Raji (cell line): Measurements from ENCODE around the gene MSI2.

Source experiments
- POLR2A ChIP-seq: IDR thresholded peaks from 2 replicates; pipeline ENCODE4 v1.6.1; 2011; ENCODE audit warnings: low read depth, low read length, control low read depth; ENCODE audit not compliant: insufficient read depth

The MSI2 gene

GRCh38 chr17:57354673-57355072 is 98.3 kb downstream of the MSI2 start:
- no peak for TF ChIP-seq POLR2A

- TF ChIP-seq POLR2A: peak; percentile 35; the same call in 1 of the 2 replicates
Observed at GRCh38 chr17:57355090-57355859, 99.0 kb downstream of the MSI2 start.

GRCh38 chr17:57356153-57356718 is 99.9 kb downstream of the MSI2 start:
- no peak for TF ChIP-seq POLR2A

GRCh38 chr17:57356719-57357391 is 100.5 kb downstream of the MSI2 start:
- no peak; the same call in none of the 2 replicates for TF ChIP-seq POLR2A

GRCh38 chr17:57357392-57357784 is 101.1 kb downstream of the MSI2 start:
- peak; percentile 65 for TF ChIP-seq POLR2A

- TF ChIP-seq POLR2A: no peak
Observed at GRCh38 chr17:57357830-57358430, 101.6 kb downstream of the MSI2 start.

- TF ChIP-seq POLR2A: no peak
Observed at GRCh38 chr17:57360266-57360665, 103.9 kb downstream of the MSI2 start.

- no peak for TF ChIP-seq POLR2A
Observed at GRCh38 chr17:57362797-57363556, 106.7 kb downstream of the MSI2 start.

- TF ChIP-seq POLR2A: no peak
Observed at GRCh38 chr17:57363580-57363979, 107.3 kb downstream of the MSI2 start.

GRCh38 chr17:57363998-57364643 is 107.8 kb downstream of the MSI2 start:
- TF ChIP-seq POLR2A: no peak

GRCh38 chr17:57365420-57365819 is 109.1 kb downstream of the MSI2 start:
- TF ChIP-seq POLR2A: no peak

GRCh38 chr17:57366177-57366557 is 109.8 kb downstream of the MSI2 start:
- TF ChIP-seq POLR2A: no peak

GRCh38 chr17:57366558-57367351 is 110.4 kb downstream of the MSI2 start:
- TF ChIP-seq POLR2A: peak; percentile 39; the same call in 1 of the 2 replicates
